GM21723 (cell line): Measurements from ENCODE around the gene SLC12A1.

Experiments used
- ATAC-seq: cut with Tn5 transposase; IDR thresholded peaks from one replicate; pipeline ENCODE4 v1.9.1; 2021; ENCODE audit warnings: mild to moderate bottlenecking, moderate library complexity; ENCODE audit not compliant: unreplicated experiment

SLC12A1 gene

GRCh38 chr15:48205981-48206380, at the start of gene SLC12A1:
TSS of gene SLC12A1 (plus strand) at chr15:48206302. CDS start at chr15:48207720, 1,418 bp downstream.
- ATAC-seq, result no peak

- no peak for ATAC-seq
These were observed 37.5 kb upstream of the SLC12A1 start for GRCh38 chr15:48168616-48169015.

- no peak for ATAC-seq
These were observed 35.1 kb upstream of the SLC12A1 start for GRCh38 chr15:48170981-48171380.

- ATAC-seq, result no peak
These were observed 31.0 kb upstream of the SLC12A1 start for GRCh38 chr15:48175126-48175525.

GRCh38 chr15:48176112-48176511, 30.0 kb upstream of the SLC12A1 start:
- no peak for ATAC-seq

GRCh38 chr15:48176957-48177356, 29.1 kb upstream of the SLC12A1 start:
- no peak for ATAC-seq

GRCh38 chr15:48177383-48177765, 28.7 kb upstream of the SLC12A1 start:
- peak; percentile 76 for ATAC-seq

- peak; percentile 82 for ATAC-seq
These were observed 28.1 kb upstream of the SLC12A1 start, which contains the start of gene MYEF2 for GRCh38 chr15:48177766-48178647. TSS of gene MYEF2 (minus strand) at chr15:48178295. CDS start at chr15:48178237, 58 bp downstream.

- no peak for ATAC-seq
These were observed 27.5 kb upstream of the SLC12A1 start for GRCh38 chr15:48178648-48178931.

- ATAC-seq, result no peak
These were observed 23.4 kb upstream of the SLC12A1 start for GRCh38 chr15:48182749-48183148.

GRCh38 chr15:48185529-48185928, 20.6 kb upstream of the SLC12A1 start:
- no peak for ATAC-seq

- ATAC-seq, result no peak
These were observed 19.8 kb upstream of the SLC12A1 start for GRCh38 chr15:48186271-48186670.

GRCh38 chr15:48190932-48191573, 15.0 kb upstream of the SLC12A1 start:
- no peak for ATAC-seq

GRCh38 chr15:48191574-48192225, 14.4 kb upstream of the SLC12A1 start, which contains the start of gene CTXN2:
TSS of gene CTXN2 (plus strand) at chr15:48191665. CDS start at chr15:48201301, 9,636 bp downstream.
- ATAC-seq, result no peak

GRCh38 chr15:48202068-48202467, 4.0 kb upstream of the SLC12A1 start:
- no peak for ATAC-seq

GRCh38 chr15:48221261-48221660, 15.2 kb downstream of the SLC12A1 start:
- ATAC-seq, result no peak

- no peak for ATAC-seq
These were observed 15.8 kb downstream of the SLC12A1 start for GRCh38 chr15:48221885-48222284.

- no peak for ATAC-seq
These were observed 16.5 kb downstream of the SLC12A1 start for GRCh38 chr15:48222627-48223026.

- no peak for ATAC-seq
These were observed 19.7 kb downstream of the SLC12A1 start for GRCh38 chr15:48225771-48226170.

GRCh38 chr15:48230498-48230897, 24.4 kb downstream of the SLC12A1 start:
- ATAC-seq, result no peak

- no peak for ATAC-seq
These were observed 27.1 kb downstream of the SLC12A1 start for GRCh38 chr15:48233246-48233645.

GRCh38 chr15:48239334-48239733, 33.2 kb downstream of the SLC12A1 start:
- no peak for ATAC-seq
